Measurements from ENCODE around the gene TRPM1. TPM values are rescaled to one million over a fixed set of nuclear protein-coding genes. Genes with fewer than 3 reads are reported as not detected.

TRPM1 gene
- total RNA-seq, 4 donors from 2014 or later: 0.19 to 1.8 TPM; not detected in 2

GRCh38 chr15:30963681-30964080 lies 137.8 kb downstream of the TRPM1 start:
- DNase-seq (ENCODE audit: low spot score) (no peak), ATAC-seq (ENCODE audit: low FRiP score) (no peak)
- TF ChIP-seq CTCF (IDR thresholded peaks at IDR 0.05): no peak

- ATAC-seq (ENCODE audit: low FRiP score) (no peak), DNase-seq (ENCODE audit: low spot score) (no peak)
- TF ChIP-seq CTCF (IDR thresholded peaks at IDR 0.05): no peak
These were observed 138.9 kb downstream of the TRPM1 start for GRCh38 chr15:30962659-30963058.

GRCh38 chr15:30962079-30962478 lies 139.4 kb downstream of the TRPM1 start:
- ATAC-seq (ENCODE audit: low FRiP score): no peak
- TF ChIP-seq CTCF (IDR thresholded peaks at IDR 0.05): no peak
- no peak for DNase-seq (ENCODE audit: low spot score)

GRCh38 chr15:30958219-30958618 lies 143.3 kb downstream of the TRPM1 start:
- no peak for DNase-seq (ENCODE audit: low spot score)
- no peak for ATAC-seq (ENCODE audit: low FRiP score)
- no peak for TF ChIP-seq CTCF (IDR thresholded peaks at IDR 0.05)

- ATAC-seq (ENCODE audit: low FRiP score): no peak
- TF ChIP-seq CTCF (IDR thresholded peaks at IDR 0.05): no peak
- no peak for DNase-seq (ENCODE audit: low spot score)
These were observed 145.1 kb downstream of the TRPM1 start for GRCh38 chr15:30956216-30957124.

- DNase-seq (ENCODE audit: low spot score) (no peak), ATAC-seq (ENCODE audit: low FRiP score) (no peak)
- no peak for TF ChIP-seq CTCF (IDR thresholded peaks at IDR 0.05)
These were observed 146.9 kb downstream of the TRPM1 start for GRCh38 chr15:30954674-30955073.
